NCI-H774 (cell line): Measurements from ENCODE around the gene PNMA8B.
A peak's percentile ranks its signal among the peaks of the same experiment; 100 is the strongest.
"Not testable (repeated sequence)": the region's sequence is repeated elsewhere in the genome, so short reads cannot be mapped to it uniquely, and the experiment has no call there.

Source experiments
- DNase-seq: peaks from one replicate; lab custom pipeline; 2025; lab: John Stamatoyannopoulos, UW

The PNMA8B gene

GRCh38 chr19:46495786-46496099, at the start of gene PNMA8B:
PNMA8B (minus strand) TSS chr19:46495867; CDS start chr19:46495465, 402 bp downstream.
- peak; percentile 57 for DNase-seq

DNA sequence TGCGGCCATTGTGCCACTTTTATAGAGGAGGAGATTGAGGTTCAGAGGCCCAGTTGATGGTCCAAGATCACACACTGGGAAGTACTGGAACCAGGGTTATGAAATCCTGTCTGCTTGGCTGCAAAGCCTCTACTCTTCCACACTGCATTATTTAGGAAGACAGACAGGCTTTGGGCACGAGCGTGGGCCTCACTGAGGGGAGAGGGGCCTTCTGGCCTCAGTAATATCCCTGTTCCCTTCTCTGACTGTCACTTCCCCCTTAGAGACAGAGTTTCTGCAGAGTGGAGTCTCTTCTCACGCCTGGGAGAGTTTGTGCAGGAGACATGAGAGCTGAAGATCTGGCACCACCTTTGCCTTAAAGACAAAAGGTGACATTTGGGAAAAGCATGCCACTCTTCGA, 49.0 kb upstream of the PNMA8B start:
- DNase-seq = no peak

- DNase-seq = peak; percentile 77
Observed at GRCh38 chr19:46542428-46543230, 47.0 kb upstream of the PNMA8B start.

DNA sequence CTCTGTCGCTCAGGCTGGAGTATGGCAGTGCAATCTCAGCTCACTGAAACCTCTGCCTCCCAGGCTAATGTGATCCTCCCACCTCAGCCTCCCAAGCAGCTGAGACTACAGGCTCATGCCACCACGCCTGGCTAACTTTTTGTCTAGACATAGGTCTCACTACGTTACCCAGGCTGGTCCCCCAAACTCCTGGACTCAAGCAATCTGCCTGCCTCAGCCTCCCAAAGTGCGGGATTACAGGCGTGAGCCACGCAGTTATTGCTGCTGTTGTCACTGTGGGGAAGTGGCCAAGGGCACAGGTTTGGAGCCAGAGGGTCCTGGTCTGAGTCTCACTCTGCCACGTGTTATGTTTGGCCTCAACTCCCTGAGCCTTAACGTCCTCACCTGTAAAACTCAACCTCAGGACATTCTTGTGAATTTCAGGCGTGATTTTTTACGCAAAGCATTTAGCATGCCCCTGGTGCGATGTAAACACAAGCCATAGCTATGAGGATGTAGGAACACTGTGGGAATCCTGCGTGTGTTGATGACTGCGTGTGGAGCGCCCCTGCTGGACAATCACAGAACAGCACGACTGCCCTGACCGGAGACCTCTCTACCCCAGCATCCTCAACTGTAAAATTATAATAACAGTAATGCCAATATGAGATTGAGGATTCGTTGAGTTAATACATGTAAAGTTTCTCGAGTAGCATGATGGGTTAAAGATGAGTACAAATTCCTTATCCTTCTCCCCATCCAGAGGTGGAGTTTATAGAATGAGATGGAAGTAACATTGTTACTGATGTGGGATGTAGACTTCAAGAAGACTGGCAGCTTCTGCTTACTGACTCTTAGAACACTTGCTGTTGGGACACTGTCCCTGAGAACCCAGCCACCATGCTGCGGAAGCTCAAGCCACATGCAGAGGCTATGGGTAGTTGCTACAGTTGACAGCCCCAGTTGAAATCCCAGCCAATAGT, 41.8 kb upstream of the PNMA8B start:
- DNase-seq = no peak

GRCh38 chr19:46536391-46536790, 40.7 kb upstream of the PNMA8B start:
- DNase-seq = no peak

- no peak for DNase-seq
Observed at GRCh38 chr19:46533621-46534081, 38.0 kb upstream of the PNMA8B start.

GRCh38 chr19:46533078-46533620, 37.5 kb upstream of the PNMA8B start:
- no peak for DNase-seq

DNA sequence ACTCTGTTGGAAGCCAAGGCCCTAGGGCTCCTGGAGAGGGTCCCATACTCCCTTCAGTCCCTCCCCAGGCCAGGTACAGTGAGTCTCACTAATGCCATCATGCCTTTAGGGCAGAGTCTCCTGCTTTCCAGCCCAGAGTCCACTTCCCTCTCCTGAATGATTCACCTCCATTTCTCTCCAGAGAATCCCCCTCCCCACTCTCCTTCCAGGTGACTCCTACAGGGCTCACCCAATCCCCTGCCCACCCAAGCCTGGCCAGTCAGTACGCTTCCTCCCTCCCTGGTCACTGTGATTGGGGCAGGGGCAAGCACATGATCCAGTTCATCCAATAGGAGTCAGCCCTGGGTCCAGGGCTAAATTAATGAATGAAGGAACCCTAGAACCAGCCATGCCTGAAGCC, 35.0 kb upstream of the PNMA8B start:
- no peak for DNase-seq

DNA sequence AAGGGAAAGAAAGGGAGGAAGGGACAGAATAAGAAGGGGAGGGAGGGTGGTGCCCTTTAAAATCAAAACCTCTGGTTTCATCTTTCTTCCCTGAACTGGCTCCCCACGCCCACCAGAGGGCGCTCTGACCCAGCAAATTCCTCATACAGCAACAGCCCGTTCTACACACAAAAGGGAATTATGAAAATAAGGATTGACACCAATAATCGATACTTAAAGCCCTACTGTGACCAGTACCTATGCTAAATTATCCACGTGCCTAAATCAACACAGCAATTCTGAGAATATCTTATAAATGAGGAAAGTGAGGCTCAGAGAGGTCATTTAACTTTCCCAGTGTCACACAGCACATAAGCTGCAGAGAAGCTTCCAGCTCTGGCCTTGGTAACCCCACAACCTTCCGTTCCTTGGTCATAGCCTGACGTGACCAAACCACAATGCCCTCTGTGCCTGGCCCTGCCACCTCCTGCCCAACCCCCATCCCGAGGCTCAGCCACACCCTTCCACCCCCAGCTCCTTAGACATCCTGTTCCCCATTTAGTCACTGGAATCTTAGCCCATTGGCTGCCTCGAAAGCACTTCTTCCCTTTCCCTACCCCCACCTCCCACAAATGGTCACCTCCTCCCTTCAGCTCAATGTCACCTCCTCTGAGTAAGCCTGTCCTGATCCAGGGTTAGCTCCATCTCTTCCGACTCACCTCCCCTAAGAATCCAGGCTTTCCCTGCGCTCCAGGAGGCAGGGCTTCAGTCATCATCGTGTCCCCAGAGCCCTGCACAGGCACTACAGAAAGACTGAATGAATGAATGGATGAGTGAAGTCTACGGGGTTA, 34.2 kb upstream of the PNMA8B start:
- DNase-seq = peak; percentile 36

- DNase-seq = no peak
Observed at GRCh38 chr19:46528601-46529590, 33.2 kb upstream of the PNMA8B start.

DNA sequence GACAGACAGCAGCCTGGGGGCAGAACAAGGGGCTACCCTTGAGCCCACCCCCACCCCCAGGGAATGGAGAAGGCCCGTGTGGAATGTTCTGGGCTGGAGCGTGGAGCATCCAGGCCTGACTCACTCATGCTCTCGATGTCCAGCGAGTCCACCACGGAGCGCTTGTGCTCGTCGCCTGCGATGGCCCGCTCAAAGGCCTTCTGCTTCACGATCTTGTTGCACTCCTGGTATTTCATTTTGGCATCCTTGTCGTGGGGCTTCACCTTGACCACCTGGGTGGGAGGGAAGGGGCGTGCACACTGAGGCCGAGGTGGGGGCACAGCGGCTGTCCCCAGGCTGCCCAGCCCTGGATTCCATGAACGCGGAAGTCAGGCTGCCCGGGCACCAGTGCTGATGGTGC, 31.1 kb upstream of the PNMA8B start:
- DNase-seq = not testable (repeated sequence)

DNA sequence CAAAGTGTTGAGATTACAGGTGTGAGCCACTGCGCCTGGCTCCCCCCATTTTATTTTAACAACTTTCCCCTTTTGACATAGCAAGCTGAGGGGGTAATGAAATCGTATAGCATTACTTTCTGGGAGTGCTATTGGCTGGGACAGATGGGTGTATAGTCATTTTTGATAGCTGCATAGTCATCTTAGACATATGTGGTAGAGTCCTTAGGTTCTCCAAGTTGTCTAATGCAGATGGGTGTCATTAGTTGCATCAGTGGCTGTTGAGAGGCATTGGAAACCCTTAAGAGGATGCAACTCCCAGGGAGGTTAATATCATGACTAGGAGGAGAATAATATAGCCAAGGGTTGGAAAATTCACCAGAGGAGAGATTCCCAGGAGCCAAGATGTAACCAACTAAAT, 28.6 kb upstream of the PNMA8B start:
- no peak for DNase-seq

DNA sequence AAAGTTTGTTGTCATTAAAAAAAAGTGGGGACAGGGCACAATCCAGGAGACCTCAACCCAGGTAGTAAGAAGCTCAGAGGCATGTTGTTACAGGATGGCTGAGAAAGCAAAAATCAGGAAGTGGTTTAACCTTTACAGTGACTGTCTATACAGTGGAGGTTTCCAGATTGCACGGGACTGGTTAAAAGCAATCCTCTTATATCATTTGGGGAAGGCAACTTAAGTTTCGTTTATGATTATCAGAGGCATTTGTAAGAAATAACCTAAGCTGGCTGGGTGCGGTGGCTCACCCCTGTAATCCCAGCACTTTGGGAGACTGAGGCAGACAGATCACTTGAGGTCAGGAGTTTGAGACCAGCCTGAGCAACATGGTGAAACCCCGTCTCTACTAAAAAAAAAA, 27.3 kb upstream of the PNMA8B start:
- DNase-seq = not testable (repeated sequence)

- DNase-seq = no peak
Observed at GRCh38 chr19:46521241-46521868, 25.7 kb upstream of the PNMA8B start.

DNA sequence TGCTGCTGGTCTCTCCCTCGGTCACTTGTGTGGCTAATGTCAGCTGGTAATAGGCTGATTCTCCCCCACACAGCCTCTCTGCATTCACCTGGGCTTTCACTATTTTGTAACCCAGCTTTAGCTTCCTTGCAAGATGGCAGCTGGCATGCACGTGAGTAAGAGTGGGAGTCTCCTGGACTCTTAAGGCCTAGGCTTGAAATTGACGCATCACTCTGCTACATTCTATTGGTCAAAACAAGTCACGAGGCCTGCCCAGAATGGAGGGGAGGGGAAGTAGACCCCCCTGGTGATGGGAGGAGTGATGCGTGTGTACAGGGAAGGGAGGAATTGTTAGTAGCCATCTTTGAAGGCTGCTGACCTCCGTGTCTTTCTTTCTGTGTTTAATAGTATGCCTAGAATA, 24.9 kb upstream of the PNMA8B start:
- DNase-seq = no peak

DNA sequence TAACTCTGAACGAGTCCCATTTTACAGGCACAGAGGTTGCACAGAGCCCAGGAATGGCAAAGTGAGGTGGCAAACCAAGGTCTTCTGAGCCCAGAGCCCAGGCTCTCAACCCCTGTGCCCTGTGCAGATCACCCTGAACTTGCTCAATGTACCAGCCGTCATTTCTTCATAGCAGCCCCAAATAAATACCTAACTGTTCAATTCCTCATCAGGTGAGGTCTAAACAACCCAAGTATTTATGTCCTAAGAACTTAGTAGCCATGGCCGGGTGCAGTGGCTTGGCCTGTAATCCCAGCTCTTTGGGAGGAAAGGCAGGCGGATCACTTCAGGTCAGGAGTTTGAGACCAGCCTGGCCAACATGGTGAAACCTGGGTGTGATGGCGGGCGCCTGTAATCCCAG, 21.8 kb upstream of the PNMA8B start:
- no peak for DNase-seq

- no peak for DNase-seq
Observed at GRCh38 chr19:46515879-46516350, 20.2 kb upstream of the PNMA8B start.

GRCh38 chr19:46515290-46515609, 19.6 kb upstream of the PNMA8B start:
- DNase-seq = no peak

- DNase-seq = no peak
Observed at GRCh38 chr19:46514589-46515289, 19.1 kb upstream of the PNMA8B start.
